LNCaP clone FGC (cell line): ENCODE results near the gene PAN2.
"Not testable (repeated sequence)": the region's sequence is repeated elsewhere in the genome, so short reads cannot be mapped to it uniquely, and the experiment has no call there.

ENCODE experiments used
- DNase-seq: peaks from one replicate; pipeline ENCODE4 v3.0.0-alpha.2; 2011; ENCODE audit warnings: low read depth
- H3K4me3 ChIP-seq: 2 replicates; pipeline ENCODE4 v1.5.1; 2011; ENCODE audit warnings: mild to moderate bottlenecking, low read depth, low read length, control low read depth
- CTCF ChIP-seq: IDR thresholded peaks from 2 replicates; pipeline ENCODE4 v1.5.1; 2012; ENCODE audit warnings: mild to moderate bottlenecking; ENCODE audit not compliant: control insufficient read depth, insufficient read depth; ENCODE audit errors: extremely low read depth

The PAN2 gene

DNA sequence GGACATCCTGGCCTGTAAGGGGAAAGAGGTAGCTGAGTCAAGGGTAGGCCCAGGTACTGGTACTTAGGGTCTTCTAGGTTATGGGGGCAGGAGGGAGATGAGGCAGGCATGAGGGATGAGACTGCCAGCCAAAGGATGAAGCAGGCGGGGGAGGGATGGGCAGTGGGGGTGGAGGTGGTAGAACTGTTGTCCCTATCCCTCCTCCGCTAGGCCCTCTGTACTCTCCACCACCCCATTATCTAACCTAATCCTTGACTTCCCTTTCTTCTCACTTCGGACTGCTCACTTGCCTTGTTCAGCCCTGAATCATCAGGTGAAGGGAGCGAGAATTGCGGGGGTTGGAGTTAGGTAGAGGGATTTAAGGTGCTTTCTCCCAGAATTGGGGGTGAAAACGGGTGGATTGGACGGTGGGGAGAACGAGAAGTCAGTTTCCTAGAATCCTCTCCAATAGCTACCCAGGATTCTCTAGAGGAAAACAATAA, 562 bp downstream of the PAN2 start:
- H3K4me3 ChIP-seq, result peak overlapping the region; percentile 95
- DNase-seq, result no peak
- no peak for TF ChIP-seq CTCF

DNA sequence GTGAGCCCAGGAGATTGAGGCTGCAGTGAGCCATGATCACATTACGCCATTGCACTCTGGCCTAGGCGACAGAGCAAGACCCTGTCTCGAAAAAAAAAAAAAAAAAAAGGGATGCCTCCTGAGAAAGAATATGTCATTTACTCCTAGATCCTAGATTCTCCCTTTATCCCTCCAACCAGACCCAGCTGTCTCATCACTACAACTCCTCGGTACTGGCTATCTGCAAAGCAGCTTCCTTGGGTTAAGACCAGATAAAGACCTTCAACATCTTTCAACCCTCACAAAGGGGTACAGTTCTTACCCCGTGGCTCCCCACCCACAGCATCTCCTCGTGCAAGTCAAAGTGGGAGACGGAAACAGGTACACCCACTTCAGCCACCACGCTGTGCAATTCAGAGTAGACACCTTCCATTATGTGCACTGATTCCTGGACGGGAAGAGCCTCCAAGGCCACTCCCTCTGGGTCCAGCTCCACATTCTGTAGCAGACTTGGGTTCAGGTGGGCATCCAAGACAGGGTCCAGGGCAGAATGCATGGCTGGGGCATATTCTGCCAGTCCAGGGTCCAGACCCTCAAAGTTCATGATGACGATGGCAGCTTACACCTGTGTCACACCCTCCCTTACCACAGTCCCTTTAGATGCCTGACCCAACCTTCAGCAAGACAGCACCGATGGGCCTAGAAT, 1.1 kb downstream of the PAN2 start:
- TF ChIP-seq CTCF, result no peak
- H3K4me3 ChIP-seq, result peak overlapping the region; percentile 95
- DNase-seq, result no peak

DNA sequence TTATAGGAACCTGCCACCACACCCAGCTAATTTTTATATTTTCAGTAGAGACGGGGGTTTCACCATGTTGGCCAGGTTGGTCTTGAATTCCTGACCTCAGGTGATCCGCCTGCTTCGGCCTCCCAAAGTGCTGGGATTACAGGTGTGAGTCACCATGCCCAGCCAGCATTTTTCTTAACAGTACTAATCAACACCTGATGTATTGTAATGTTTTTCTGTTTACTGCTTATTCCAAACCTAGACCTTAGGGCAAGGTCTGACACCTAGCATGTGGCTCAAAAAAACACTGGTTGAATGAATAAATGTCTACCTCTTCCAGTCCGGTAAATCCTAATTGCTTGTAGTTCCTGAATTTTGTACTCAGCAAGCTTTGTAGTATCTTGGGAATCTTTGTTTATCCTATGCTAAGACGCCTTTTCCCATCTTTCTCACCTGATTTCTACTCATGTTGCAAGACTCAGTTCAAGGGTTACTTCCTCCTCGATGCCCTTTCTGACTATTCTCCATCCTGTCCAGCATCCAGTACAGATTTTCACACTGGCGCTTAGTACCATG, 2.8 kb downstream of the PAN2 start:
- no peak for TF ChIP-seq CTCF
- no peak overlapping the region for H3K4me3 ChIP-seq

DNA sequence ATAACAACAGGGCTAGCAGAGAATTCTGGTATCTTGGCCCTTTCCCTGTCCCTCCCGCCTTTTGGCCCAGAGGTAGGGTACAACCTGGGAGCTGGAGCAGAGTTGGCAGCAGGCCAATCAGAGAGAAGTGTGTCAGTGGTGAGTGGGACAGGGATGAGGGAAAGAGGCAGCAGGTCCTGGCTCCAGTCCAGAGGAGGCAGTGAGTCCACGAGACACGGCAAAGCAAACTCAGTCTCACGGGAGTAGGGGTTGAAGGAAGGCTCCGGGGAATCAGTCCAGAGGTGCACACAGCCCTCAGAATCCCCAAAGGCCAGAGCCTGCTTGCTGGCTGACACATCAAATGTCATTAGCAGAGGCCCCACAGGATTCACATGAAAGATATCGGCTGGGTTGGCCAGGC, 7.3 kb downstream of the PAN2 start:
- no peak for DNase-seq
- TF ChIP-seq CTCF, result no peak
- no peak overlapping the region for H3K4me3 ChIP-seq

More for the DNA sequence above, 2.8 kb downstream of the PAN2 start:
- DNase-seq, result no peak

- DNase-seq, result no peak
- TF ChIP-seq CTCF, result no peak
- H3K4me3 ChIP-seq, result no peak overlapping the region
Observed at GRCh38 chr12:56326126-56326525, 7.7 kb downstream of the PAN2 start.

GRCh38 chr12:56324206-56324605, 9.6 kb downstream of the PAN2 start:
- no peak for DNase-seq
- no peak overlapping the region for H3K4me3 ChIP-seq
- no peak for TF ChIP-seq CTCF

DNA sequence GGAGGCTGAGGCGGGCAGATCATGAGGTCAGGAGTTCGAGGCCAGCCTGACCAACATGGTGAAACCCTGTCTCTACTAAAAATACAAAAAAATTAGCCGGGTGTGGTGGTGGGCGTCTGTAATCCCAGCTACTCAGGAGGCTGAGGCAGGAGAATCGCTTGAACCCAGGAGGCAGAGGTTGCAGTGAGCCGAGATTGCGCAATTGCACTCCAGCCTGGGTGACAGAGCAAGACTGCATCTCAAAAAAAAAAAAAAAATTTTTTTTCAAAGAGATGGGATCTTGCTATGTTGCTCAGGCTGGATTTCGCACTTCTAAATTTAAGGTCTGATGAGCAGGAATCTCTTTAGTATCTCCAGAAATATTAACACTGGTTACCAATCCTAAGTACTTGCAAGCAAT, 12.2 kb downstream of the PAN2 start:
- not testable (repeated sequence) for DNase-seq, H3K4me3 ChIP-seq
